GM12865 (cell line): Measurements from ENCODE around the gene SLC7A4.

Source experiments
- DNase-seq: peaks from one replicate; pipeline ENCODE4 v3.0.0; 2010; ENCODE audit warnings: low read depth
- H3K4me3 ChIP-seq: 2 replicates; pipeline ENCODE4 v1.5.1; 2011; ENCODE audit warnings: mild to moderate bottlenecking, low read depth, low read length, control low read depth
- CTCF ChIP-seq: IDR thresholded peaks from 2 replicates; pipeline ENCODE4 v1.5.1; 2011; ENCODE audit warnings: low read length, control low read depth, low read depth, inconsistent platforms; ENCODE audit not compliant: insufficient read depth; ENCODE audit errors: missing control alignments

The SLC7A4 gene

DNA sequence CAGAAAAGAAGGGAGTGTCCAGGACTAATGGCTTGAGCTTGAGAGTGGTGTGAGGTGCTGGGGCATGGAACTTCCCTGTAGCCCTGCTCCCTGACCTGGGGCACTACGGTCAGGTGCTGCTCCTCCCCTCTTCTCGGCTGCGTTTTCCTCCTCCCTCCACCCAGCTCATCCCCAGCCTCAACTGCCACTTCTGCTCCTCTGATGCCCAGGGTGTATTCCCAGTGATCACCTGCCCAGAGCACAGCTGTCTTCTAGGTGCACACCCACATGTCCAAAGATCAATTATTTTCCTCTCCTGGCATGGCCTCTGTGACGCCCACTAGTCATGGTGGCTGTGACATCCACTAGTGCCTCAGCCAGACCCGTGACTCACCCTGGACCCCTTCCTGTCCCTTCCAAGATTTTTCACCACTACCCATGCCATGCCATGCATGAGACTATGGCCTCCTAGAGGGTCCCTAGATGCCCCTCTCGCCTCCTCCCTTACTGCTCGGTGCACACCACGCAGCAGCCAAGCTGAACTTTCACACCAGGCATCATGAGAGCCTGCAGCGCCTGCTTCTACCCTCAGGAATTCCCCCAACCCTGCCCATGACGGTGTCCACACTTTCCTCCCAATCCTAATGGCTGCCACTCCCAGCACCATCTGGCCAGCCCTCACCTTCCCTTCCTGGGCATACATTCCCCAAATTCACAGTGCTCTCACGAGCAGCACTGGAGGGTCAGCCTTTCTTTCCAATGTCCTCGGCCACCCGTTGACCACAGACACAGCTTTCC is 15.5 kb downstream of the SLC7A4 start:
- no peak for DNase-seq
- no peak for TF ChIP-seq CTCF

DNA sequence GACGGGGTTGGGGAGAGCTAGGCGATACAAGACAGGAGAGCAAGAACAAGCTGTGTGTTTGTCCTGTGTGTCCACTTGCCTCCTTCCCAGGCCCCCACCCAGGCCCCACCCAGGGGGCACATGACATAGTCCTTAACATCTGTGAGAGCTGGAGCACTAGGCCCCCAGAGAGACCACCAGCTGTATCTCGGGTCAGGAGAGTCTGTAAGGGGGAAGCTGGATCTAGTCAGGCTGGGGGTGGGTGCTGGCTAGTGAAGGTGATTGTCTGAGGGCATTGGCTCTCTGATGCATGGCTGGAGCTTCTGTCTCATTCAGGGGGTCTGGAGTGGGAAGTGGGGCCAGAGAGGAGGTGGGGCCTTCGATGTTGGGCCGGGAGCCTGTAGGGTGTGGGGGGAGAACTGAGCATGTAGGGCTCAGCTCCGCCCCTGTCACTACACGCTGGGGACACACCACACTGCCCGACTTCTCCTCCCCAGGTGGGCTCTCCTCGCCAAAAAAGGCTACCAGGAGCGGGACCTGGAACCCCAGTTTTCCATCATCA is 16.8 kb downstream of the SLC7A4 start:
- no peak for TF ChIP-seq CTCF
- DNase-seq, result no peak
- H3K4me3 ChIP-seq, result no peak overlapping the region

More for the DNA sequence above, 15.5 kb downstream of the SLC7A4 start:
- H3K4me3 ChIP-seq, result no peak overlapping the region

DNA sequence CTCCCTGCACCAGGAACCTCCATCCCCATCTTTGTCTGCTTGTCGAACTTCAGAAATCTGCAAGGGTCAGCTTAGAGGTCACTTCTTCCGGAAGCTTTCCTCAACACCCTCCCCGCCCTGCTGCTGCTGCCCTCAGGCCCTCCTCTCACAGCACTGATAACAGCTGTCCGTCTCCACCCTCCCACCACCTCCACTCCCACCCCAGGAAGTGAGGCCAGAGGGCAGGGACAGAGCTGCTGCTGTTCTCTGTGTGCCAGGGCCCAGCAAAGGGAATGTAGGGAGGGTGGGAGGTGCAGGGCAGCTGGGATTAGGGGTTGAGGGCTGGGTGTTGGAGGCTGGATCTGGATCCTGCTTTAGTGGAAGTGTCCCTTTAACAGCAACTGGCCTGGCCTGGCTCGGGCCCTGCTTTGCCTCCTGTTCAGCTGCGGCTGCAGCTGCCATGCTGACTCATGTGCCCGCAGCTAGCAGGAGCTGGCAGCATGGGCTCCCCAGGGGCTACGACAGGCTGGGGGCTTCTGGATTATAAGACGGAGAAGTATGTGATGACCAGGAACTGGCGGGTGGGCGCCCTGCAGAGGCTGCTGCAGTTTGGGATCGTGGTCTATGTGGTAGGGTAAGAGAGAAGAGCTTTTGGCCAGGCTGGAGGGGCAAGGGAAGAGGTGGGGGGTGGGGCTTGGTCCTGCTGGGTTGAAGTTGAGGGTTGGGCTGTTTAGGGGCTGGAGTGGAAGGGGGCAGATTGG is 17.5 kb downstream of the SLC7A4 start, which contains the start of gene P2RX6:
Gene P2RX6 (plus strand): TSS at position 440 of the 740 bp plus-strand sequence. CDS start 10 bp downstream, at position 450.
- H3K4me3 ChIP-seq, result peak within 1 kb of the TSS; percentile 40
- no peak for DNase-seq
- TF ChIP-seq CTCF, result no peak

- peak overlapping the region; percentile 40 for H3K4me3 ChIP-seq
- TF ChIP-seq CTCF, result no peak
- peak; percentile 93 for DNase-seq
Observed at GRCh38 chr22:21014202-21014725, 18.1 kb downstream of the SLC7A4 start.

DNA sequence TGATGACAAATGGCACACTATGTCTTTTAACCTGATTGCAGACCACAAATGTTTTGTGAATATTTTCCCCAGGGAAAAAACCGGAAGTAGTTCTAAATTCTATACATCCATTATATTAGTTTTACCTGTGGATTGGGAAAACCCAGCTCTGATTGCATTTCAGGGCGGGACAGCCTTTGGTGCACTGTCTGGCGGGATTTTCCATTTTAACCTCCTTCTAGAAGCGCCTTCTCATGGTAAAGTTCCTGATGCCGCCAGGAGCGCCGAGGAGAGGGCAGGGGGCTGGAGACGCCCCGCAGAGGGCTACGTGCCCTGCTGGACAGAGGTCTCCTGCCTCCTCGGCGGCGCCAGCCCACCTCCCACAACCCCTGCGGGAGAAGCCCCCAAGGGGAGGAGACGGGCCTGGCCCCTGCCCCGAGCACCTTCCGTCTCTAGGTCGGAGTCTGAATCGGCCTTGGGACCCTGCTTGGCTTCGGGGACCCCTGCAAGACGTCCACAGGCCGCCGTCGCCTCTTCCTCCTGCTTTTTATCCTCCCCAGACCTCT is 18.6 kb downstream of the SLC7A4 start:
- peak overlapping the region; percentile 40 for H3K4me3 ChIP-seq
- DNase-seq, result no peak
- TF ChIP-seq CTCF, result no peak

- H3K4me3 ChIP-seq, result no peak overlapping the region
- no peak for DNase-seq
- TF ChIP-seq CTCF, result no peak
Observed at GRCh38 chr22:21012446-21013407, 19.6 kb downstream of the SLC7A4 start.
